ENCODE results near the gene DSEL. TPM values are rescaled to one million over a fixed set of nuclear protein-coding genes. Genes with fewer than 3 reads are reported as not detected.

The DSEL gene
- total and polyA plus RNA-seq, 3 donors from 2014 or later = 2.7 to 5.9 (median 5.7) TPM

DNA sequence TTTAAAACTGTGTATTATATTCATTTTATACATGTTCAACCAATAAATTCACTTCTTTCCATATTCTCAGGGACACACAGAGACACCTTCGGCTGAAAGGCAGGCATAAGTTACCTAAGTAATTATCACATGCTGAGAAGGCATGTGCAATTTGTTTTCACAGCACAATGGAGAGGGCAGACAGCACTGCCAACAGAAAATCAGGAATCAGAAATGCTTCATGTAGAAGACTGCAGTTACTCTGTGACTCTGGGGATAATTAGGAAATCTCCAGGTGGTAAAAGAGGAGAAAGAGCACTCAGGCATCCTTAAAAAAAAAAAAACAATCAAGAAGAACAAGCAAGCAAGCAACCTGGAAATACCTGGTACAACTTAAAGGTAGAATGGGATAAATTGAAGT lies 49.3 kb downstream of the DSEL start:
- TF ChIP-seq POLR2A (IDR thresholded peaks at IDR 0.05) = no peak
- TF ChIP-seq, protein P1, sequence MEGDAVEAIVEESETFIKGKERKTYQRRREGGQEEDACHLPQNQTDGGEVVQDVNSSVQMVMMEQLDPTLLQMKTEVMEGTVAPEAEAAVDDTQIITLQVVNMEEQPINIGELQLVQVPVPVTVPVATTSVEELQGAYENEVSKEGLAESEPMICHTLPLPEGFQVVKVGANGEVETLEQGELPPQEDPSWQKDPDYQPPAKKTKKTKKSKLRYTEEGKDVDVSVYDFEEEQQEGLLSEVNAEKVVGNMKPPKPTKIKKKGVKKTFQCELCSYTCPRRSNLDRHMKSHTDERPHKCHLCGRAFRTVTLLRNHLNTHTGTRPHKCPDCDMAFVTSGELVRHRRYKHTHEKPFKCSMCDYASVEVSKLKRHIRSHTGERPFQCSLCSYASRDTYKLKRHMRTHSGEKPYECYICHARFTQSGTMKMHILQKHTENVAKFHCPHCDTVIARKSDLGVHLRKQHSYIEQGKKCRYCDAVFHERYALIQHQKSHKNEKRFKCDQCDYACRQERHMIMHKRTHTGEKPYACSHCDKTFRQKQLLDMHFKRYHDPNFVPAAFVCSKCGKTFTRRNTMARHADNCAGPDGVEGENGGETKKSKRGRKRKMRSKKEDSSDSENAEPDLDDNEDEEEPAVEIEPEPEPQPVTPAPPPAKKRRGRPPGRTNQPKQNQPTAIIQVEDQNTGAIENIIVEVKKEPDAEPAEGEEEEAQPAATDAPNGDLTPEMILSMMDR (IDR thresholded peaks at IDR 0.05) = no peak

DNA sequence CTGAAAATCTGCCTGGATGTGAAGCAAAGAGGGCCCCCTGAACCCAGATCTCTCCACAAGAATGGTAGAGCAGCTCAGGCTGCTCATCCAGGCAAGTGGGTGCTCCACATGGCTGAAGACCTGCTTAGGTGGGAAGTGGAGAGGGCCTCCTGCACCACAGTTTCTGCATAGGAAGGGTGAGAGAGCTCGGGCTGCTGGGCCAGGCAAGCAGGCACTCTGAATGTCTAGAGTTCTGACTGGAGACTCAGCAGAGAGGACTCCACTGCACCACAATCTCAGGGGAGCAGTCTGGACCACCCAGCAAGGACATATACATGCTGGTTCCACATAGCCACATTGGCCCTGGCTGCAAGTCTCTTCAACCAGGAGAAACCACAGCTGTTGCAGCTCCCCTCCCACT lies 52.0 kb downstream of the DSEL start:
- no peak for TF ChIP-seq POLR2A (IDR thresholded peaks at IDR 0.05)
- TF ChIP-seq, protein P1 (IDR thresholded peaks at IDR 0.05) = no peak
- H3K9me3 ChIP-seq = no peaks in the 10 kb centered on the region
- intact Hi-C loops (cut with DNase I; ENCODE audit: low total_unique reads) = no loop called here
- no peaks in the 10 kb centered on the region for H3K4me1 ChIP-seq
- no peak overlapping the region for H3K4me3 ChIP-seq
- no peak overlapping the region for H3K27ac ChIP-seq
- no peaks in the 10 kb centered on the region for H3K36me3 ChIP-seq (ENCODE audit: low read depth, missing control alignments)
- no peaks in the 10 kb centered on the region for H3K27me3 ChIP-seq
- 73 to 100% methylated on average over 1 of the region's 1 CpG for WGBS, 2 donors
- no peak for DNase-seq

More for the DNA sequence above, 49.3 kb downstream of the DSEL start:
- no peaks in the 10 kb centered on the region for H3K9me3 ChIP-seq
- intact Hi-C loops (cut with DNase I; ENCODE audit: low total_unique reads) = no loop called here
- H3K27ac ChIP-seq = no peak overlapping the region
- H3K36me3 ChIP-seq (ENCODE audit: low read depth, missing control alignments) = no peaks in the 10 kb centered on the region
- no peaks in the 10 kb centered on the region for H3K27me3 ChIP-seq
- 64 to 72% methylated on average over 1 of the region's 1 CpG for WGBS, 2 donors
- no peak overlapping the region for H3K4me3 ChIP-seq
- H3K4me1 ChIP-seq = no peaks in the 10 kb centered on the region
- DNase-seq = no peak

DNA sequence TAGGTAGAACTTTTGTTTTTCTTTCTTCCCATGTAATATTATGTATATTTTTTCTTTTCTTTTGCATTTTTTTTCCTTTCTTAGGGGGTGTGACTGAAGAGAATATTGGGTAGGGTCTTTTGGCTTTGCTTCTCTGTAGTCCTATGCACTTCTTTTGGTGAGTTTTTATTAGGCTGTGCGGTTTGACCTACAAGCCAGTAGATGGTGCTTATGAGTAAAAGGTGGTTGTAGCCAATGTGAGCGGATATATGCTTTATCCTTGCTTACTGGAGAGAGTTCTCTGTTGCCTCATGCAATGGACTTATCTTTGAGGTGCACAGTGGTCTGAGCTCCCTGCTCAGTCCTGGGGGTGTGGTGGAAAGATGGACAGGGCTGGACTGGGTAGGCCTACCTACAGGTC lies 52.7 kb downstream of the DSEL start:
- WGBS, 2 donors = 90 to 96% methylated on average over 2 of the region's 2 CpGs
- Histone ChIP-seq H3K36me3 (ENCODE audit: low read depth, missing control alignments) (no peaks in the 10 kb centered on the region), H3K27me3 (no peaks in the 10 kb centered on the region), H3K4me1 (no peaks in the 10 kb centered on the region), H3K27ac (no peak overlapping the region), H3K4me3 (no peak overlapping the region), H3K9me3 (no peaks in the 10 kb centered on the region)
- intact Hi-C loops (cut with DNase I; ENCODE audit: low total_unique reads) = no loop called here
- TF ChIP-seq POLR2A (IDR thresholded peaks at IDR 0.05) = no peak
- TF ChIP-seq, protein P1 (IDR thresholded peaks at IDR 0.05) = no peak
- DNase-seq = no peak

DNA sequence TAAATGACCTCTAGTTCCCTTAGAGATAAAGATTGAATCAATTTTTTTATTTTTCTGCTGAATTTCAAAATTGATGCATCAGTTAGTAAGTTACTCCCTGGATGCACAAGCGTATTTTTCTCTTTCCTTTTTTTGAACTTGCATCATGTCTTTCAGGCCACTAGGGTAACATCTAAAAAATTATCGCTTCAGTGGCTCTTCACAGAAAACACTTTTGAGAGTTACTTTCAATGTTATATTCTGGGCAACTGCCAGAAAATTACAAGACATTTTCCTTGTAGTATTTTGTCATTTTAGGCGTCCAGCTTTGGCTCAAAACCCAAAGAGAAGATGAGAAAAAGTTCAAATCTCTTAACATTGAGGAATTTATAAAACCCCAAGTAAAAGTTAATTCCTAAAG lies 59.8 kb downstream of the DSEL start:
- no peaks in the 10 kb centered on the region for H3K9me3 ChIP-seq
- 66 to 73% methylated on average over 3 of the region's 3 CpGs for WGBS, 2 donors
- no peaks in the 10 kb centered on the region for H3K27me3 ChIP-seq
- no peak for DNase-seq
- TF ChIP-seq POLR2A (IDR thresholded peaks at IDR 0.05) = no peak
- TF ChIP-seq, protein P1 (IDR thresholded peaks at IDR 0.05) = peak in 1 of 3 experiments; percentile 6
- no peaks in the 10 kb centered on the region for H3K36me3 ChIP-seq (ENCODE audit: low read depth, missing control alignments)
- intact Hi-C loops (cut with DNase I; ENCODE audit: low total_unique reads) = no loop called here
- no peaks in the 10 kb centered on the region for H3K4me1 ChIP-seq
- no peak overlapping the region for H3K27ac ChIP-seq
- H3K4me3 ChIP-seq = no peak overlapping the region

Data from testis (tissue), 3 donors.